ENCODE data around the gene FGF2.

Gene FGF2

GRCh38 chr4:122873146-122873545 lies 46.5 kb downstream of the FGF2 start:
- Histone ChIP-seq H3K4me1 (ENCODE audit: insufficient read depth, low read length) (peaks cover 8% of the 10 kb centered on the region), H3K4me3 (ENCODE audit: low read length) (no peak overlapping the region), H3K9ac (ENCODE audit: low read depth, low read length) (no peak overlapping the region), H3K36me3 (ENCODE audit: insufficient read depth, low read length) (peaks cover 31% of the 10 kb centered on the region), H3K27me3 (ENCODE audit: insufficient read depth, low read length) (no peaks in the 10 kb centered on the region), H3K9me3 (ENCODE audit: insufficient read depth, low read depth, low read length) (0 out of 2 replicates have a peak, but pooled peaks cover 2% of the 10 kb centered on the region), H3K27ac (ENCODE audit: low read depth, low read length) (no peak overlapping the region)
- WGBS, result 100% methylated on average over 1 of the region's 1 CpG

- WGBS, result 95% methylated on average over 3 of the region's 4 CpGs
- no peak overlapping the region for H3K4me3 ChIP-seq (ENCODE audit: low read length)
- H3K9me3 ChIP-seq (ENCODE audit: insufficient read depth, low read depth, low read length), result peaks cover 8% of the 10 kb centered on the region
- no peak overlapping the region for H3K9ac ChIP-seq (ENCODE audit: low read depth, low read length)
- H3K36me3 ChIP-seq (ENCODE audit: insufficient read depth, low read length), result peaks cover 40% of the 10 kb centered on the region
- no peaks in the 10 kb centered on the region for H3K27me3 ChIP-seq (ENCODE audit: insufficient read depth, low read length)
- peaks cover 8% of the 10 kb centered on the region for H3K4me1 ChIP-seq (ENCODE audit: insufficient read depth, low read length)
- H3K27ac ChIP-seq (ENCODE audit: low read depth, low read length), result no peak overlapping the region
These were observed 47.4 kb downstream of the FGF2 start for GRCh38 chr4:122873821-122874593.

DNA sequence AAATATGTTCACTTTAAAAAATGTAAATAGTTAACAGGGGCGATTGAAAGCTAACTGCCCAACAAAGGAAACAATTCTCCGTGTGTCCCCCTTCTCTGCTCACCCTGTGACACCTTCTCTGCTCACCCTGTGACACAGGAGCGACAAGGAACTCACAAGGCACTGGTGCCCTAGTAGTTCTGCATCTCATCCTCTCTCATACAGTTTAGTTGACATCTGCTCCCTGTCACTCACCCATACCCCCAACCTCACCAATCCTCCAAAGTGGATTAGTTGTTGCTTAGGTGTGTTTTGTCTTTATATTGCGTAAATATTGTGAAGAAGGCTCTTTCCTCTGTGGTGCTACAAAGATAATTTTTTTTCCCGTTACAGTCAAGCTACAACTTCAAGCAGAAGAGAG lies 49.3 kb downstream of the FGF2 start:
- no peak overlapping the region for H3K27ac ChIP-seq (ENCODE audit: low read depth, low read length)
- H3K27me3 ChIP-seq (ENCODE audit: insufficient read depth, low read length), result no peaks in the 10 kb centered on the region
- peaks cover 12% of the 10 kb centered on the region for H3K9me3 ChIP-seq (ENCODE audit: insufficient read depth, low read depth, low read length)
- H3K4me1 ChIP-seq (ENCODE audit: insufficient read depth, low read length), result peaks cover 8% of the 10 kb centered on the region
- no peak overlapping the region for H3K9ac ChIP-seq (ENCODE audit: low read depth, low read length)
- WGBS, result 90% methylated on average over 5 of the region's 5 CpGs
- H3K4me3 ChIP-seq (ENCODE audit: low read length), result no peak overlapping the region
- peaks cover 59% of the 10 kb centered on the region for H3K36me3 ChIP-seq (ENCODE audit: insufficient read depth, low read length)

- H3K36me3 ChIP-seq (ENCODE audit: insufficient read depth, low read length), result peaks cover 62% of the 10 kb centered on the region
These were observed 49.8 kb downstream of the FGF2 start for GRCh38 chr4:122876456-122876855.

GRCh38 chr4:122879001-122879400 lies 52.4 kb downstream of the FGF2 start:
- Histone ChIP-seq H3K4me3 (ENCODE audit: low read length) (no peak overlapping the region), H3K9me3 (ENCODE audit: insufficient read depth, low read depth, low read length) (peaks cover 12% of the 10 kb centered on the region), H3K27me3 (ENCODE audit: insufficient read depth, low read length) (no peaks in the 10 kb centered on the region), H3K9ac (ENCODE audit: low read depth, low read length) (no peak overlapping the region), H3K4me1 (ENCODE audit: insufficient read depth, low read length) (peaks cover 8% of the 10 kb centered on the region), H3K36me3 (ENCODE audit: insufficient read depth, low read length) (peaks cover 83% of the 10 kb centered on the region), H3K27ac (ENCODE audit: low read depth, low read length) (no peak overlapping the region)

More at GRCh38 chr4:122876456-122876855, 49.8 kb downstream of the FGF2 start:
- Histone ChIP-seq H3K9me3 (ENCODE audit: insufficient read depth, low read depth, low read length) (peaks cover 12% of the 10 kb centered on the region), H3K27ac (ENCODE audit: low read depth, low read length) (no peak overlapping the region), H3K27me3 (ENCODE audit: insufficient read depth, low read length) (no peaks in the 10 kb centered on the region), H3K4me1 (ENCODE audit: insufficient read depth, low read length) (peaks cover 8% of the 10 kb centered on the region), H3K4me3 (ENCODE audit: low read length) (no peak overlapping the region), H3K9ac (ENCODE audit: low read depth, low read length) (no peak overlapping the region)
- WGBS, result 93% methylated on average over 3 of the region's 3 CpGs

- Histone ChIP-seq H3K4me3 (ENCODE audit: low read length) (no peak overlapping the region), H3K27me3 (ENCODE audit: insufficient read depth, low read length) (no peaks in the 10 kb centered on the region), H3K27ac (ENCODE audit: low read depth, low read length) (no peak overlapping the region), H3K9ac (ENCODE audit: low read depth, low read length) (no peak overlapping the region), H3K9me3 (ENCODE audit: insufficient read depth, low read depth, low read length) (peaks cover 10% of the 10 kb centered on the region), H3K36me3 (ENCODE audit: insufficient read depth, low read length) (peaks cover 98% of the 10 kb centered on the region), H3K4me1 (ENCODE audit: insufficient read depth, low read length) (no peaks in the 10 kb centered on the region)
- 98% methylated on average over 3 of the region's 5 CpGs for WGBS
These were observed 56.5 kb downstream of the FGF2 start for GRCh38 chr4:122882857-122883735.

DNA sequence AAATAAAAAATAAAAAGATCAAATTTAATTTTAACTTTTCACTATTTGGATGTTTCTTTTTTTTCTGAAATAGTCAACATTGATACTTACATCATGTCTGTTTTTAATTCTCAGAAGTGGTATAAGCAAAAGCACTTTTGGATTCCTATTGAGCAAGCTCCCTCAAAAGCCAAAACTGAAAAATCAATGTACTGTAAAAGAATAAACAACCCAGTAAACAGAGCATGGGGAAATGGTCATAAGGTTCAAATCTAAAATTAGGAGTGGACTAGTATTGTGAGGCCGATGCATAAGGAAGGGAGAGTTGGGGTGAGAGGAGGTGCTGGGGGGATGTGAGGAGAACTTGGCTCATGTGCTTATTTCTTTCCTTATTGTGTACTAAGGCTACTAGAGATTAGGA lies 57.9 kb downstream of the FGF2 start:
- H3K27ac ChIP-seq (ENCODE audit: low read depth, low read length), result no peak overlapping the region
- H3K4me3 ChIP-seq (ENCODE audit: low read length), result no peak overlapping the region
- 95% methylated on average over 1 of the region's 1 CpG for WGBS
- no peaks in the 10 kb centered on the region for H3K27me3 ChIP-seq (ENCODE audit: insufficient read depth, low read length)
- no peak overlapping the region for H3K9ac ChIP-seq (ENCODE audit: low read depth, low read length)
- no peaks in the 10 kb centered on the region; the same call in 1 of the 2 replicates for H3K9me3 ChIP-seq (ENCODE audit: insufficient read depth, low read depth, low read length)
- peaks cover 98% of the 10 kb centered on the region for H3K36me3 ChIP-seq (ENCODE audit: insufficient read depth, low read length)
- no peaks in the 10 kb centered on the region for H3K4me1 ChIP-seq (ENCODE audit: insufficient read depth, low read length)

GRCh38 chr4:122889726-122890125 lies 63.1 kb downstream of the FGF2 start:
- Histone ChIP-seq H3K4me3 (ENCODE audit: low read length) (no peak overlapping the region), H3K36me3 (ENCODE audit: insufficient read depth, low read length) (peaks cover 94% of the 10 kb centered on the region), H3K9ac (ENCODE audit: low read depth, low read length) (no peak overlapping the region), H3K27ac (ENCODE audit: low read depth, low read length) (no peak overlapping the region), H3K9me3 (ENCODE audit: insufficient read depth, low read depth, low read length) (no peaks in the 10 kb centered on the region), H3K27me3 (ENCODE audit: insufficient read depth, low read length) (no peaks in the 10 kb centered on the region), H3K4me1 (ENCODE audit: insufficient read depth, low read length) (no peaks in the 10 kb centered on the region)
- 100% methylated on average over 1 of the region's 1 CpG for WGBS

GRCh38 chr4:122890147-122890795 lies 63.6 kb downstream of the FGF2 start:
- Histone ChIP-seq H3K36me3 (ENCODE audit: insufficient read depth, low read length) (peaks cover 94% of the 10 kb centered on the region), H3K9ac (ENCODE audit: low read depth, low read length) (no peak overlapping the region), H3K27ac (ENCODE audit: low read depth, low read length) (no peak overlapping the region), H3K4me3 (ENCODE audit: low read length) (no peak overlapping the region), H3K27me3 (ENCODE audit: insufficient read depth, low read length) (no peaks in the 10 kb centered on the region), H3K4me1 (ENCODE audit: insufficient read depth, low read length) (no peaks in the 10 kb centered on the region), H3K9me3 (ENCODE audit: insufficient read depth, low read depth, low read length) (no peaks in the 10 kb centered on the region)
- WGBS, result 100% methylated on average over 1 of the region's 2 CpGs

DNA sequence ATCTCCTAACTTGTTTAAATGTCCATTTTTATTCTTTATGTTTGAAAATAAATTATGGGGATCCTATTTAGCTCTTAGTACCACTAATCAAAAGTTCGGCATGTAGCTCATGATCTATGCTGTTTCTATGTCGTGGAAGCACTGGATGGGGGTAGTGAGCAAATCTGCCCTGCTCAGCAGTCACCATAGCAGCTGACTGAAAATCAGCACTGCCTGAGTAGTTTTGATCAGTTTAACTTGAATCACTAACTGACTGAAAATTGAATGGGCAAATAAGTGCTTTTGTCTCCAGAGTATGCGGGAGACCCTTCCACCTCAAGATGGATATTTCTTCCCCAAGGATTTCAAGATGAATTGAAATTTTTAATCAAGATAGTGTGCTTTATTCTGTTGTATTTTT lies 68.2 kb downstream of the FGF2 start:
- Histone ChIP-seq H3K4me3 (ENCODE audit: low read length) (no peak overlapping the region), H3K9me3 (ENCODE audit: insufficient read depth, low read depth, low read length) (no peaks in the 10 kb centered on the region), H3K4me1 (ENCODE audit: insufficient read depth, low read length) (no peaks in the 10 kb centered on the region), H3K36me3 (ENCODE audit: insufficient read depth, low read length) (peaks cover 82% of the 10 kb centered on the region), H3K9ac (ENCODE audit: low read depth, low read length) (no peak overlapping the region), H3K27me3 (ENCODE audit: insufficient read depth, low read length) (no peaks in the 10 kb centered on the region), H3K27ac (ENCODE audit: low read depth, low read length) (no peak overlapping the region)
- WGBS, result 95% methylated on average over 3 of the region's 3 CpGs
